Mammary epithelial cell (primary cell): ENCODE data around the gene SHANK1.

Experiments
- CTCF ChIP-seq, 2 donors: IDR thresholded peaks in 1 of 2; conservative IDR thresholded peaks in 1 of 2; 2 replicates each; pipeline ENCODE4 v1.5.1; 2011 to 2012; ENCODE audit warnings: inconsistent platforms in 2 of 2, low read length in 2 of 2, mild to moderate bottlenecking in 2 of 2, control low read depth in 1 of 2, low read depth in 1 of 2; ENCODE audit not compliant: insufficient read depth in 1 of 2; ENCODE audit errors: extremely low read depth in 1 of 2
- EZH2 ChIP-seq: IDR thresholded peaks from 2 replicates; pipeline ENCODE4 v1.6.1; 2012; ENCODE audit warnings: low read length, inconsistent platforms, borderline replicate concordance

- TF ChIP-seq CTCF (conservative IDR thresholded peaks at IDR 0.05 in 1 of 2, IDR thresholded peaks at IDR 0.05 in 1 of 2; ENCODE audit: extremely low read depth in 1 of 2, insufficient read depth in 1 of 2, low read depth in 1 of 2, low read length in 2 of 2): no peak
- peak; percentile 89 for TF ChIP-seq EZH2
Measured at GRCh38 chr19:50667177-50667758, 52.3 kb downstream of the SHANK1 start.
